ENCODE measurements around the gene ADAMTS15.

Gene ADAMTS15

GRCh38 chr11:130472434-130472961 is 24.1 kb downstream of the ADAMTS15 start:
- TF ChIP-seq, protein P1, sequence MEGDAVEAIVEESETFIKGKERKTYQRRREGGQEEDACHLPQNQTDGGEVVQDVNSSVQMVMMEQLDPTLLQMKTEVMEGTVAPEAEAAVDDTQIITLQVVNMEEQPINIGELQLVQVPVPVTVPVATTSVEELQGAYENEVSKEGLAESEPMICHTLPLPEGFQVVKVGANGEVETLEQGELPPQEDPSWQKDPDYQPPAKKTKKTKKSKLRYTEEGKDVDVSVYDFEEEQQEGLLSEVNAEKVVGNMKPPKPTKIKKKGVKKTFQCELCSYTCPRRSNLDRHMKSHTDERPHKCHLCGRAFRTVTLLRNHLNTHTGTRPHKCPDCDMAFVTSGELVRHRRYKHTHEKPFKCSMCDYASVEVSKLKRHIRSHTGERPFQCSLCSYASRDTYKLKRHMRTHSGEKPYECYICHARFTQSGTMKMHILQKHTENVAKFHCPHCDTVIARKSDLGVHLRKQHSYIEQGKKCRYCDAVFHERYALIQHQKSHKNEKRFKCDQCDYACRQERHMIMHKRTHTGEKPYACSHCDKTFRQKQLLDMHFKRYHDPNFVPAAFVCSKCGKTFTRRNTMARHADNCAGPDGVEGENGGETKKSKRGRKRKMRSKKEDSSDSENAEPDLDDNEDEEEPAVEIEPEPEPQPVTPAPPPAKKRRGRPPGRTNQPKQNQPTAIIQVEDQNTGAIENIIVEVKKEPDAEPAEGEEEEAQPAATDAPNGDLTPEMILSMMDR (IDR thresholded peaks at IDR 0.05; ENCODE audit: low read depth, low read length) = no peak

GRCh38 chr11:130473056-130473794 is 24.8 kb downstream of the ADAMTS15 start:
- DNase-seq (ENCODE audit: extremely low read depth, low read depth) = no peak
- TF ChIP-seq, protein P1 (IDR thresholded peaks at IDR 0.05; ENCODE audit: low read depth, low read length) = no peak

More at GRCh38 chr11:130472434-130472961, 24.1 kb downstream of the ADAMTS15 start:
- DNase-seq (ENCODE audit: extremely low read depth, low read depth) = no peak

- DNase-seq (ENCODE audit: extremely low read depth, low read depth) = no peak
- TF ChIP-seq, protein P1 (IDR thresholded peaks at IDR 0.05; ENCODE audit: low read depth, low read length) = no peak
These were observed 25.4 kb downstream of the ADAMTS15 start for GRCh38 chr11:130473795-130474377.

DNA sequence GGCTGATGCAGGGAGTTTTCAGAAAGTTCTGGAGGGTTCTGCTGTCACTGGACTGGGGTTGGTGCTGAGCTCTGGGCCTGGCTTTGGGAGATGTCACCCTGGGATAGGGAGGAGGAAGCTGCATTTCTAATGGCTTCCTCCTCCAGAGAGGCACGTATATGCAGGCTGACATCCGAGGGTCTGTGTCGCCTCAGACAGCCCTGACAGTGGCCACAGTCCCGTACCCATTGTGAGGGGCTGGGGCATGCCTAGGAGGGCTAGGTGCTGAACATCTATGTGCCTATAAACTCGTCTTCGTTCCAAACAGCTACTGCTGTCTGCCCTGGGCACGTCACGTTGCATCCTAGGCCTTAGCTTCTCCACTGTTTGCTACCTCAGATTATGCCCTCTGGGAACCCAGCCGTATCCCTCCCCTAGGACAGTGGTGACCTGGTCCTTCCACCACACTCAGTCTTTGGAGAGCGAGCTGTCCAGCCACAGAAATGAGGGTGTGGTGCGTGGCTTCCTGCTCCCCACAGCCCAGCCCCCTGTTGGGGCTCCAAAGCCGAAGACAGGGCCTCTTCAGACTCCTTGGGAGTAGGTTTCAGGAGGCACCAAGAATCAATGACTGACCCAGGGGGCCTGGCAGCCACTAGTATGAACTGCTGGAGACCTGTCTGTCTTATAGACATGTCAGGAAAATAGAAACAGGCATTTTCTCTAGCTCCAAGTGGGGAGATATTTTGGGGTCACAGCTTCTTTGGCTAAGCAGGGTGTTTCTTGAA is 26.4 kb downstream of the ADAMTS15 start:
- TF ChIP-seq, protein P1 (IDR thresholded peaks at IDR 0.05; ENCODE audit: low read depth, low read length) = no peak
- DNase-seq (ENCODE audit: extremely low read depth, low read depth) = no peak

DNA sequence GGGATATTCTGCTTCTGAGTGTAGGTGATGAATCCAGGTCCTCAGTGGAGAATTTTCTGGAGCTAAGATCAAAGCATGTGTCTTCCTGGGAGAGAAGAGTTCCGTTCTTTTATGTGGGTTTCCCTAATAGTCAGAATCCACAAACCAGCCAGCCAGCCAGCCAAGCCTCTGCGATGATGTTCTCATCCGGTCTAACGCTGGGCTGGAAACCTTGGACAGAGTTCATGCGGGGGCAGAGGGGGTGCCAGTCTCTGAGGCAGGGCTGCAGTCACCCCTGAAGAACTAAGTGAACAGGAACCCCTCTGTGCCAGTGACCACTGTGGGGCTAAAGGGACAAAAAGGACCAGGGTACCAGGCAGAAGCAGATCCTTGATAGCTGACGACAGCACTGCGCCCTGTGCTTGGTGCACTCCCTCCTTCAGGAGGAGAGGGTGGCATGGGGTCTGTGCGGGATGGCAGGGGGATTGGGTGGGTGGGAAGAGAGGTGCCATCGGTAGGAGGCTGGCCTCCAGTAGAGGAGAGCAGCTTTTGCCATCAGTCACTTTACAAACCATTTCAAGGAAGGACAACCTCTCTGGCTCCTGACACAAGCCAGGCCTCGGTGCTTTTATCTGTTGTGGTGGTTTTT is 27.1 kb downstream of the ADAMTS15 start:
- DNase-seq (ENCODE audit: extremely low read depth, low read depth) = no peak
- TF ChIP-seq, protein P1 (IDR thresholded peaks at IDR 0.05; ENCODE audit: low read depth, low read length) = no peak

- no peak for DNase-seq (ENCODE audit: extremely low read depth, low read depth)
- TF ChIP-seq, protein P1 (IDR thresholded peaks at IDR 0.05; ENCODE audit: low read depth, low read length) = no peak
These were observed 27.9 kb downstream of the ADAMTS15 start for GRCh38 chr11:130476200-130476921.
